Keratinocyte (primary cell): ENCODE measurements around the gene PEX11A. TPM values are rescaled to one million over a fixed set of nuclear protein-coding genes. Genes with fewer than 3 reads are reported as not detected.

Experiments
- DNase-seq: peaks from one replicate; pipeline ENCODE4 v3.0.0-alpha.2; 2011; ENCODE audit warnings: low read depth, missing footprints, low spot score
- FAIRE-seq: peaks from 2 replicates; lab custom pipeline; 2011; peaks lifted over from hg19 to GRCh38; lab: Jason Lieb, UNC
- H2AFZ ChIP-seq: 2 replicates; pipeline ENCODE4 v1.6.0; 2012; ENCODE audit warnings: low read length, control low read depth, inconsistent platforms; ENCODE audit not compliant: control insufficient read depth
- H3K27ac ChIP-seq: 2 replicates; pipeline ENCODE4 v1.5.1; 2011; ENCODE audit warnings: low read length; ENCODE audit not compliant: control insufficient read depth, insufficient read depth
- H3K27me3 ChIP-seq: 3 replicates; pipeline ENCODE4 v1.6.0; 2011; ENCODE audit warnings: low read length; ENCODE audit not compliant: control insufficient read depth, insufficient read depth; ENCODE audit errors: extremely low read depth
- H3K36me3 ChIP-seq, 2 experiments: 2 replicates in 1 of 2; 3 replicates in 1 of 2; pipeline ENCODE4 v1.5.1; 2011; ENCODE audit warnings: low read length in 2 of 2, mild to moderate bottlenecking in 1 of 2; ENCODE audit not compliant: control insufficient read depth in 2 of 2, insufficient read depth in 2 of 2; ENCODE audit errors: extremely low read depth in 1 of 2
- H3K4me1 ChIP-seq: 3 replicates; pipeline ENCODE4 v1.5.1; 2011; ENCODE audit warnings: low read length; ENCODE audit not compliant: control insufficient read depth, insufficient read depth; ENCODE audit errors: extremely low read depth
- H3K4me2 ChIP-seq: 3 replicates; pipeline ENCODE4 v1.6.0; 2011; ENCODE audit warnings: low read depth, low read length; ENCODE audit not compliant: control insufficient read depth, insufficient read depth; ENCODE audit errors: extremely low read depth
- H3K4me3 ChIP-seq, 3 experiments: fragments of 200-600 bp in 1 of 3; sonication (generic) in 1 of 3; 2 replicates in 2 of 3; 3 replicates in 1 of 3; pipeline ENCODE4 v1.5.1; 2011 to 2016; ENCODE audit warnings: low read length in 3 of 3, mild to moderate bottlenecking in 3 of 3, control low read depth in 2 of 3, inconsistent platforms in 1 of 3, low read depth in 1 of 3, mixed read lengths in 1 of 3, mixed run types in 1 of 3, moderate library complexity in 1 of 3; ENCODE audit not compliant: control insufficient read depth in 2 of 3, insufficient read depth in 2 of 3; ENCODE audit errors: extremely low read depth in 1 of 3
- H3K79me2 ChIP-seq: 2 replicates; pipeline ENCODE4 v1.6.0; 2012; ENCODE audit warnings: low read length; ENCODE audit not compliant: control insufficient read depth, insufficient read depth
- H3K9ac ChIP-seq: 3 replicates; pipeline ENCODE4 v1.6.0; 2011; ENCODE audit warnings: low read length; ENCODE audit not compliant: control insufficient read depth, insufficient read depth; ENCODE audit errors: extremely low read depth
- H3K9me1 ChIP-seq: 3 replicates; pipeline ENCODE4 v1.6.0; 2011; ENCODE audit warnings: low read length; ENCODE audit not compliant: control insufficient read depth, insufficient read depth; ENCODE audit errors: extremely low read depth
- H3K9me3 ChIP-seq: 2 replicates; pipeline ENCODE4 v1.5.1; 2012; ENCODE audit warnings: low read depth, low read length; ENCODE audit not compliant: control insufficient read depth
- H4K20me1 ChIP-seq: 3 replicates; pipeline ENCODE4 v1.6.0; 2011; ENCODE audit warnings: low read length; ENCODE audit not compliant: control insufficient read depth, insufficient read depth; ENCODE audit errors: extremely low read depth
- EZH2 ChIP-seq: IDR thresholded peaks from one replicate; pipeline ENCODE4 v1.6.1; 2012; ENCODE audit warnings: inconsistent platforms, mild to moderate bottlenecking, low read length, moderate library complexity
- dilution Hi-C: fragments of 300-500 bp; cut with MboI; formaldehyde crosslinking; loops from one replicate; pipeline ENCODE4 v1.7.0; 2020; ENCODE audit warnings: low sequenced_read_pairs; ENCODE audit not compliant: extremely low pct_ligation_motif_present
- polyA plus RNA-seq, 5 experiments: library from polyadenylated mRNA; depleted of rRNA in 3 of 5; stranded (reverse) in 3 of 5; stranded (forward) in 1 of 5; unstranded in 1 of 5; fragments of >200 nt; gene quantifications; 1 replicate in 1 of 5; 2 replicates in 3 of 5; 3 replicates in 1 of 5; pipeline versions ENCODE4 v1.2.1 to v1.2.3, GENCODE V29; 2011 to 2012; ENCODE audit warnings: missing spikeins in 2 of 5, low read depth in 1 of 5, low replicate concordance in 1 of 5
- TF ChIP-seq, protein P1 (sequence below), 3 experiments: IDR thresholded peaks in 1 of 3; conservative IDR thresholded peaks in 1 of 3; optimal IDR thresholded peaks in 1 of 3; 2 replicates in 2 of 3; 3 replicates in 1 of 3; pipeline versions ENCODE3 to v1.5.1; 2011; ENCODE audit warnings: low read length in 3 of 3, mild to moderate bottlenecking in 3 of 3, moderate library complexity in 2 of 3, control low read depth in 1 of 3, inconsistent platforms in 1 of 3; ENCODE audit not compliant: insufficient read depth in 2 of 3; ENCODE audit errors: extremely low read depth in 1 of 3

The PEX11A gene
- polyA plus RNA-seq, 1 donor (not counting 4 experiments of a cell fraction or from before 2014, with no cell fraction given), result 6.0 TPM

DNA sequence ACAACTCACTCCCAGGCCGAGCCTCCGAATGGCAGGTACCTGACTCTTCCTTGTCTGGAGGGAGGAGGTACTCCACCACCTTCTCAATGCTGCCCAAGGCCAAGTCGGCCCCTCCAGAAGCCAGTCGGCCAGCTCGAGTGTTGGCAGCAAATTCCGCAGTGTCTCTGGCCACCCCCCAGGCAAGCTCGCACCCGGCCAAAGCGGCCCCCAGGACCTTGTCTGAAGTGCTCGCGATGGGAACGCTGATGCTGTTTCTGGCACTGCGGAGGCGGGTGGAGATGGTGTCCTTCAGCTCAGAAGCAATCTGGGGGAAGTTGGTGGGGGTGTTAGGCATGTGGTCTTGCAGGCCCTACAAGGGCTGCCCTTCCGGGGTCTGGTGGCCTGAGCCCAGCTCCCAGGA is 20.6 kb downstream of the PEX11A start:
- DNase-seq (no peak), FAIRE-seq (no peak)
- Histone ChIP-seq H3K4me2 (no peak overlapping the region), H2AFZ (no peak overlapping the region), H3K9me3 (no peaks in the 10 kb centered on the region), H3K9ac (no peak overlapping the region), H3K36me3 (no peaks in the 10 kb centered on the region), H3K4me1 (no peaks in the 10 kb centered on the region), H3K9me1 (no peaks in the 10 kb centered on the region), H3K27ac (no peak overlapping the region), H3K27me3 (no peaks in the 10 kb centered on the region), H3K79me2 (no peaks in the 10 kb centered on the region), H3K4me3 (no peak overlapping the region), H4K20me1 (no peaks in the 10 kb centered on the region)
- dilution Hi-C loops, result no loop called here
- TF ChIP-seq, protein P1, sequence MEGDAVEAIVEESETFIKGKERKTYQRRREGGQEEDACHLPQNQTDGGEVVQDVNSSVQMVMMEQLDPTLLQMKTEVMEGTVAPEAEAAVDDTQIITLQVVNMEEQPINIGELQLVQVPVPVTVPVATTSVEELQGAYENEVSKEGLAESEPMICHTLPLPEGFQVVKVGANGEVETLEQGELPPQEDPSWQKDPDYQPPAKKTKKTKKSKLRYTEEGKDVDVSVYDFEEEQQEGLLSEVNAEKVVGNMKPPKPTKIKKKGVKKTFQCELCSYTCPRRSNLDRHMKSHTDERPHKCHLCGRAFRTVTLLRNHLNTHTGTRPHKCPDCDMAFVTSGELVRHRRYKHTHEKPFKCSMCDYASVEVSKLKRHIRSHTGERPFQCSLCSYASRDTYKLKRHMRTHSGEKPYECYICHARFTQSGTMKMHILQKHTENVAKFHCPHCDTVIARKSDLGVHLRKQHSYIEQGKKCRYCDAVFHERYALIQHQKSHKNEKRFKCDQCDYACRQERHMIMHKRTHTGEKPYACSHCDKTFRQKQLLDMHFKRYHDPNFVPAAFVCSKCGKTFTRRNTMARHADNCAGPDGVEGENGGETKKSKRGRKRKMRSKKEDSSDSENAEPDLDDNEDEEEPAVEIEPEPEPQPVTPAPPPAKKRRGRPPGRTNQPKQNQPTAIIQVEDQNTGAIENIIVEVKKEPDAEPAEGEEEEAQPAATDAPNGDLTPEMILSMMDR (optimal IDR thresholded peaks at IDR 0.05 in 1 of 3, IDR thresholded peaks at IDR 0.05 in 1 of 3, conservative IDR thresholded peaks at IDR 0.05 in 1 of 3; ENCODE audit: extremely low read depth in 1 of 3, insufficient read depth in 2 of 3, low read length in 3 of 3), result no peak
- no peak for TF ChIP-seq EZH2

DNA sequence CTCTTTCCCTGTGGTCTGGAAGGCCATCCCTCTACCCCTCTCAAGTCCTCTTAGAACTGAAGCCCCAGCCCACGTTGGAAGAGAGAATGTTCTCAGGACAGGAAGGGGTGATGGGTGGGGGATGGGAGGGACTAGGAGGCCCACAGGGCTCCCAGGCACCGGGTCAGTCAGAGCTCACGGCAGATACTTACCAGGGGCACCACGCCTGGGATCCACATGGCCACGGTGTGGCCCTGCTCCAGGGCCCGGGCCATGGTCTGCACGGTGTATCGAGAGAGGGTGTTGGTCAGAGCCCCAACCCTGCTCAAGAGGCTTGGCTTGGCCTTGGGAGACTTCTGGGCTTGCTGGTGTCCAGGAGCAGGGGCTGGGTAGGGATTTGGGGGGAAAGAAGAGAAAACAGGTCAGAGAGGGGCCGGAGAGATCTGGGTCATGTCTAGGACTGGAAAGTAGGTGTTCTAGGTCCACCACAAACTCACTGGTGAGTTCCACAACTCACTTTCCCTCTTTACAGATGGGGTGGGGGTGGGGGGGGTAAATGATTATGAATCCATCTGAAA is 21.2 kb downstream of the PEX11A start:
- H3K36me3 ChIP-seq, result no peaks in the 10 kb centered on the region
- H3K4me2 ChIP-seq, result no peak overlapping the region
- dilution Hi-C loops, result no loop called here
- H3K27me3 ChIP-seq, result no peaks in the 10 kb centered on the region
- no peak overlapping the region for H3K9ac ChIP-seq
- no peaks in the 10 kb centered on the region for H4K20me1 ChIP-seq
- no peaks in the 10 kb centered on the region for H3K9me1 ChIP-seq
- FAIRE-seq, result no peak
- DNase-seq, result no peak
- H2AFZ ChIP-seq, result no peak overlapping the region
- H3K4me1 ChIP-seq, result no peaks in the 10 kb centered on the region
- H3K9me3 ChIP-seq, result no peaks in the 10 kb centered on the region
- H3K4me3 ChIP-seq, result no peak overlapping the region
- no peak overlapping the region for H3K27ac ChIP-seq
- no peaks in the 10 kb centered on the region for H3K79me2 ChIP-seq
- TF ChIP-seq, protein P1 (optimal IDR thresholded peaks at IDR 0.05 in 1 of 3, IDR thresholded peaks at IDR 0.05 in 1 of 3, conservative IDR thresholded peaks at IDR 0.05 in 1 of 3; ENCODE audit: extremely low read depth in 1 of 3, insufficient read depth in 2 of 3, low read length in 3 of 3), result no peak
